ENCODE measurements around the gene PPIE. TPM values are rescaled to one million over a fixed set of nuclear protein-coding genes. Genes with fewer than 3 reads are reported as not detected.

The PPIE gene
- total and polyA plus RNA-seq, 2 of the 8 experiments (the other 6 are each of a cell fraction or from before 2014, with no cell fraction given): 38.9 to 56.1 TPM

- H3K4me2 ChIP-seq (ENCODE audit: insufficient read depth in 1 of 2, low read depth in 2 of 2, low read length in 2 of 2): no peak overlapping the region
- H4K8ac ChIP-seq (ENCODE audit: extremely low read depth, insufficient read depth, low read length): no peak overlapping the region
- ChIA-PET CTCF (ENCODE audit: partially characterized antibody) (interaction anchor here (1.0 kb wide), 1 partner anchor 38 kb away, joined by 4 read pairs; no protein-coding TSS in a partner anchor), POLR2A (ENCODE audit: partially characterized antibody) (no interaction called here)
- no peak overlapping the region for H3K27ac ChIP-seq (ENCODE audit: low read depth, low read length)
- no peak overlapping the region for H4K5ac ChIP-seq (ENCODE audit: insufficient read length, low read depth, low read length)
- no peaks in the 10 kb centered on the region for H3K79me1 ChIP-seq (ENCODE audit: low read depth, low read length)
- no peak overlapping the region for H3K23ac ChIP-seq (ENCODE audit: insufficient read length)
- H3K9me3 ChIP-seq (ENCODE audit: insufficient read depth in 2 of 2, low read depth in 1 of 2, low read length in 1 of 2): peaks cover 5 to 12% of the 10 kb centered on the region in 2 experiments; a peak in 1 of 4 replicates
- no peak overlapping the region for H4K91ac ChIP-seq (replicated peaks; ENCODE audit: insufficient read length, low read length)
- H3K4me3 ChIP-seq (ENCODE audit: extremely low read depth in 1 of 4, insufficient read depth in 2 of 4, low read depth in 3 of 4, low read length in 4 of 4): no peak overlapping the region
- H3K56ac ChIP-seq (replicated peaks; ENCODE audit: insufficient read length, low read depth, low read length): no peak overlapping the region
- H2AK5ac ChIP-seq (ENCODE audit: low read depth, low read length): no peak overlapping the region
- 94% methylated on average over 5 of the region's 5 CpGs; no CpG with 5 or more reads in 1 of the 2 experiments for WGBS, 2 experiments (ENCODE audit: extremely low coverage in 1 of 2, insufficient coverage in 1 of 2, insufficient read length in 1 of 2, insufficient replicate concordance in 2 of 2, low coverage in 1 of 2, low lambda C conversion rate in 2 of 2, missing lambda C conversion rate in 1 of 2)
- H2BK120ac ChIP-seq (replicated peaks; ENCODE audit: low read depth, low read length): no peak overlapping the region
- no peaks in the 10 kb centered on the region for H3K23me2 ChIP-seq (ENCODE audit: low read depth, low read length)
- no peaks in the 10 kb centered on the region for H3K79me2 ChIP-seq (ENCODE audit: control insufficient read depth in 1 of 2, insufficient read depth in 2 of 2, low read length in 2 of 2)
- H2BK20ac ChIP-seq (ENCODE audit: low read length): no peak overlapping the region
- no peak overlapping the region for H3K9ac ChIP-seq (replicated peaks in 1 of 4; ENCODE audit: extremely low read depth in 1 of 4, low read depth in 3 of 4, low read length in 3 of 4)
- DNase-seq (ENCODE audit: low read depth in 1 of 2, low spot score in 2 of 2): no peak
- no peak overlapping the region for H2BK12ac ChIP-seq (ENCODE audit: low read depth, low read length)
- no peak overlapping the region for H2BK5ac ChIP-seq (ENCODE audit: low read depth, low read length)
- H3K4ac ChIP-seq (replicated peaks; ENCODE audit: insufficient read length, low read depth, low read length): no peak overlapping the region
- H3K4me1 ChIP-seq (replicated peaks in 1 of 4; ENCODE audit: control insufficient read depth in 3 of 4, insufficient read depth in 4 of 4, low read length in 3 of 4): no peaks in the 10 kb centered on the region
- peaks cover 0 to 8% of the 10 kb centered on the region in 2 experiments for H4K20me1 ChIP-seq (replicated peaks in 1 of 2; ENCODE audit: control insufficient read depth in 1 of 2, insufficient read depth in 2 of 2, low read length in 2 of 2)
- TF ChIP-seq NRF1 (IDR thresholded peaks at IDR 0.05; ENCODE audit: low read depth, low read length) (no peak), FOSL1 (IDR thresholded peaks at IDR 0.05; ENCODE audit: insufficient read depth, low read depth, low read length) (no peak), CBX8 (IDR thresholded peaks at IDR 0.05; ENCODE audit: borderline replicate concordance, low read depth, low read length) (no peak), TAF1 (IDR thresholded peaks at IDR 0.05; ENCODE audit: low read depth, low read length) (no peak), POU5F1 (IDR thresholded peaks at IDR 0.05; ENCODE audit: low read depth, low read length) (no peak), KDM1A (IDR thresholded peaks at IDR 0.05; ENCODE audit: borderline replicate concordance, low read length) (no peak), TCF12 (IDR thresholded peaks at IDR 0.05; ENCODE audit: low read depth, low read length) (no peak), EZH2 (IDR thresholded peaks at IDR 0.05; ENCODE audit: low read depth, low read length, severe bottlenecking) (no peak), PHF8 (conservative IDR thresholded peaks at IDR 0.05; ENCODE audit: low read depth, low read length) (no peak), RXRA (IDR thresholded peaks at IDR 0.05; ENCODE audit: insufficient read depth, low read depth, low read length) (no peak), CREB1 (IDR thresholded peaks at IDR 0.05) (no peak), SIRT6 (IDR thresholded peaks at IDR 0.05; ENCODE audit: low read length) (no peak), RFX5 (IDR thresholded peaks at IDR 0.05; ENCODE audit: borderline replicate concordance, low read depth, low read length) (no peak), SAP30 (IDR thresholded peaks at IDR 0.05; ENCODE audit: insufficient read depth, insufficient replicate concordance, low read length) (no peak)
- H2AFZ ChIP-seq (ENCODE audit: low read length): no peak overlapping the region
- H3K36me3 ChIP-seq (ENCODE audit: control insufficient read depth in 2 of 4, insufficient read depth in 4 of 4, low read length in 3 of 4): peaks cover 8 to 27% (median 12%) of the 10 kb centered on the region in 4 experiments; a peak in 7 of 8 replicates
- no peak for FAIRE-seq
- no peaks in the 10 kb centered on the region for H3K27me3 ChIP-seq (replicated peaks in 1 of 4; ENCODE audit: control insufficient read depth in 3 of 4, extremely low read depth in 1 of 4, insufficient read depth in 3 of 4, low read length in 3 of 4)
- no peak overlapping the region for H3K18ac ChIP-seq (ENCODE audit: extremely low read depth, low read length)
- H3K14ac ChIP-seq (ENCODE audit: insufficient read length): no peak overlapping the region
- H2BK15ac ChIP-seq (ENCODE audit: low read length): no peak overlapping the region
Observed at GRCh38 chr1:39757501-39757900, 18.8 kb downstream of the PPIE start.
